PC-3 (cell line): ENCODE data around the gene HDAC4.

Experiments
- EZH2 ChIP-seq: fragments of 300-600 bp; sonication (generic); IDR thresholded peaks from one replicate; pipeline ENCODE4 v1.6.1; 2017; ENCODE audit warnings: antibody characterized with exemption, mild to moderate bottlenecking, low read length; ENCODE audit not compliant: unreplicated experiment
- TF ChIP-seq, protein P1 (sequence below): fragments of 300-600 bp; sonication (generic); conservative IDR thresholded peaks from 2 replicates; pipeline ENCODE4 v1.5.1; 2017; ENCODE audit warnings: antibody characterized with exemption, low read depth, mild to moderate bottlenecking, low read length

DNA sequence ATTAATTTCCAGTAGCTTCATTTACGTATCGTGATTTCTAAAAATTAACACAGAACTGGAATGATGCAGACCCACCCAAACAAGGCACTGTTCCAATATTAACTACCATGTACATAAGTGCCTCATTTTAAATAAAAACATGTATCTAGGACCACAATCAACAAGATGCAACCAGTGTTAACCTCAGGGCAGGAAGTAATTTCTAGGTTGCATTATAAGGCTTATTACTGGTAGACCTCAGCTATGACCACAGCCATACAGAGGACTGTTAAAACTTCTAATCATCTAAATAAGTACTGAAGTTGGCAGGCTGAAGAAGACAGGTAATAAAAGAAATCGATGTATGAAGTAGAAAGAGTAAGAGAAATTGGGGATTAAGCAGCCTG lies 262.9 kb downstream of the HDAC4 start:
- TF ChIP-seq, protein P1, sequence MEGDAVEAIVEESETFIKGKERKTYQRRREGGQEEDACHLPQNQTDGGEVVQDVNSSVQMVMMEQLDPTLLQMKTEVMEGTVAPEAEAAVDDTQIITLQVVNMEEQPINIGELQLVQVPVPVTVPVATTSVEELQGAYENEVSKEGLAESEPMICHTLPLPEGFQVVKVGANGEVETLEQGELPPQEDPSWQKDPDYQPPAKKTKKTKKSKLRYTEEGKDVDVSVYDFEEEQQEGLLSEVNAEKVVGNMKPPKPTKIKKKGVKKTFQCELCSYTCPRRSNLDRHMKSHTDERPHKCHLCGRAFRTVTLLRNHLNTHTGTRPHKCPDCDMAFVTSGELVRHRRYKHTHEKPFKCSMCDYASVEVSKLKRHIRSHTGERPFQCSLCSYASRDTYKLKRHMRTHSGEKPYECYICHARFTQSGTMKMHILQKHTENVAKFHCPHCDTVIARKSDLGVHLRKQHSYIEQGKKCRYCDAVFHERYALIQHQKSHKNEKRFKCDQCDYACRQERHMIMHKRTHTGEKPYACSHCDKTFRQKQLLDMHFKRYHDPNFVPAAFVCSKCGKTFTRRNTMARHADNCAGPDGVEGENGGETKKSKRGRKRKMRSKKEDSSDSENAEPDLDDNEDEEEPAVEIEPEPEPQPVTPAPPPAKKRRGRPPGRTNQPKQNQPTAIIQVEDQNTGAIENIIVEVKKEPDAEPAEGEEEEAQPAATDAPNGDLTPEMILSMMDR, result no peak
- TF ChIP-seq EZH2, result no peak
